CD4-positive, alpha-beta T cell treated with Interleukin-2 at 100 ng/mL for 4 hours (primary cell): ENCODE measurements around the gene FST.

Experiments used
- DNase-seq: peaks from one replicate; pipeline ENCODE4 v3.0.0-alpha.2; 2020; ENCODE audit warnings: low spot score

Gene FST

DNA sequence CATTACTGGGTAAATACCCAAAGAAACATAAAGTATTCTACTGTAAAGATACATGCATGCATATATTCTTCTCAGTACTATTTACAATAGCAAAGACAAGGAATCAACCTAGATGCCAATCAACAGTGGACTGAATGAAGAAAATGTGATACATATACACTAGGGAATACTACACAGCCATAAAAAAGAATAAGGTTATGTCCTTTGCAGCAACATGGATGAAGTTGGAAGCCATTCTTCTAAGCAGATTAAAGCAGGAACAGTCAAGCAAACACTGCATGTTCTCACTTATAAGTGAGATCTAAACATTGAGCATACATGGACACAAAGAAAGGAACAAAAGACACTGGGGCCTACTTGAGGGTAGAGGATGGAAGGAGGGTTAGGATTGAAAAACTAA, 40.4 kb downstream of the FST start:
- DNase-seq = no peak
